HEK293 (cell line): ENCODE measurements around the gene TAC4.
A peak's percentile ranks its signal among the peaks of the same experiment; 100 is the strongest.

Source experiments
- BCL6B ChIP-seq: fragments of 450-650 bp; formaldehyde crosslinking; IDR thresholded peaks from 2 replicates; pipeline ENCODE4 v1.5.1; 2017; ENCODE audit warnings: missing biosample characterization, missing genetic modification characterization
- FEZF1 ChIP-seq: fragments of 450-650 bp; formaldehyde crosslinking; IDR thresholded peaks from 2 replicates; pipeline ENCODE4 v1.5.1; 2016; ENCODE audit warnings: missing biosample characterization, missing genetic modification characterization
- MEIS1 ChIP-seq: sonication (generic); formaldehyde crosslinking; IDR thresholded peaks from 2 replicates; pipeline ENCODE4 v1.8.1; 2022; ENCODE audit warnings: missing genetic modification reagents, mild to moderate bottlenecking, borderline replicate concordance
- PRDM1 ChIP-seq: fragments of 450-650 bp; formaldehyde crosslinking; IDR thresholded peaks from 2 replicates; pipeline ENCODE4; 2016; ENCODE audit warnings: missing biosample characterization, missing genetic modification characterization
- PRDM6 ChIP-seq: fragments of 450-650 bp; formaldehyde crosslinking; IDR thresholded peaks from 2 replicates; pipeline ENCODE4 v1.5.1; 2017; ENCODE audit warnings: missing biosample characterization, missing genetic modification characterization
- SCRT1 ChIP-seq: fragments of 450-650 bp; formaldehyde crosslinking; IDR thresholded peaks from 2 replicates; pipeline ENCODE4 v1.5.1; 2016; ENCODE audit warnings: missing biosample characterization, missing genetic modification characterization, borderline replicate concordance
- SCRT2 ChIP-seq: fragments of 450-650 bp; formaldehyde crosslinking; IDR thresholded peaks from 2 replicates; pipeline ENCODE4 v1.5.1; 2016; ENCODE audit warnings: missing biosample characterization, missing genetic modification characterization
- SP3 ChIP-seq: fragments of 450-650 bp; formaldehyde crosslinking; IDR thresholded peaks from 2 replicates; pipeline ENCODE4 v1.5.1; 2016; ENCODE audit warnings: missing biosample characterization, missing genetic modification characterization
- TCF7L2 ChIP-seq: IDR thresholded peaks from 2 replicates; pipeline ENCODE4 v1.6.1; 2011; ENCODE audit warnings: low read depth, mild to moderate bottlenecking, inconsistent platforms, low read length, moderate library complexity, borderline replicate concordance
- ZBTB49 ChIP-seq: fragments of 450-650 bp; formaldehyde crosslinking; IDR thresholded peaks from 2 replicates; pipeline ENCODE4 v1.5.1; 2016; ENCODE audit warnings: missing biosample characterization, missing genetic modification characterization, low read depth
- ZNF133 ChIP-seq: fragments of 450-650 bp; formaldehyde crosslinking; IDR thresholded peaks from 2 replicates; pipeline ENCODE4 v1.5.1; 2016; ENCODE audit warnings: missing biosample characterization, missing genetic modification characterization
- ZNF157 ChIP-seq: fragments of 450-650 bp; formaldehyde crosslinking; IDR thresholded peaks from 2 replicates; pipeline ENCODE4 v1.5.1; 2016; ENCODE audit warnings: missing biosample characterization, missing genetic modification characterization
- ZNF16 ChIP-seq: fragments of 450-650 bp; formaldehyde crosslinking; IDR thresholded peaks from 2 replicates; pipeline ENCODE4 v1.5.1; 2016; ENCODE audit warnings: low read depth, missing biosample characterization, missing genetic modification characterization
- ZNF184 ChIP-seq: fragments of 450-650 bp; IDR thresholded peaks from 2 replicates; pipeline ENCODE4 v1.5.1; 2018; ENCODE audit warnings: missing biosample characterization, mild to moderate bottlenecking, missing genetic modification characterization
- ZNF211 ChIP-seq: fragments of 450-650 bp; formaldehyde crosslinking; IDR thresholded peaks from 2 replicates; pipeline ENCODE4 v1.5.1; 2016; ENCODE audit warnings: low read depth, missing biosample characterization, missing genetic modification characterization
- ZNF398 ChIP-seq: fragments of 450-650 bp; formaldehyde crosslinking; IDR thresholded peaks from 2 replicates; pipeline ENCODE4 v1.5.1; 2017; ENCODE audit warnings: missing biosample characterization, missing genetic modification characterization
- ZNF426 ChIP-seq: fragments of 450-650 bp; formaldehyde crosslinking; IDR thresholded peaks from 2 replicates; pipeline ENCODE4 v1.5.1; 2017; ENCODE audit warnings: missing biosample characterization, missing genetic modification characterization, mild to moderate bottlenecking, inconsistent platforms, moderate library complexity
- ZNF529 ChIP-seq: fragments of 450-650 bp; formaldehyde crosslinking; IDR thresholded peaks from 2 replicates; pipeline ENCODE4 v1.5.1; 2017; ENCODE audit warnings: missing genetic modification characterization, missing biosample characterization; ENCODE audit not compliant: insufficient replicate concordance
- ZNF580 ChIP-seq: fragments of 450-650 bp; formaldehyde crosslinking; IDR thresholded peaks from 2 replicates; pipeline ENCODE4 v1.5.1; 2016; ENCODE audit warnings: missing biosample characterization, missing genetic modification characterization
- ZNF585B ChIP-seq: fragments of 450-650 bp; formaldehyde crosslinking; IDR thresholded peaks from 2 replicates; pipeline ENCODE4 v1.5.1; 2016; ENCODE audit warnings: missing biosample characterization, missing genetic modification characterization
- ZNF600 ChIP-seq: fragments of 450-650 bp; formaldehyde crosslinking; IDR thresholded peaks from 2 replicates; pipeline ENCODE4 v1.5.1; 2016; ENCODE audit warnings: missing biosample characterization, missing genetic modification characterization
- ZNF626 ChIP-seq: fragments of 450-650 bp; sonication (Bioruptor Pico); formaldehyde crosslinking; IDR thresholded peaks from 2 replicates; pipeline ENCODE4 v1.5.1; 2018; ENCODE audit warnings: missing biosample characterization, missing genetic modification characterization, inconsistent platforms
- ZNF692 ChIP-seq: fragments of 450-650 bp; formaldehyde crosslinking; IDR thresholded peaks from 2 replicates; pipeline ENCODE4 v1.5.1; 2016; ENCODE audit warnings: missing biosample characterization, missing genetic modification characterization
- TF ChIP-seq, protein P1 (sequence below): fragments of 450-650 bp; formaldehyde crosslinking; IDR thresholded peaks from 2 replicates; pipeline ENCODE4 v1.5.0; 2017; ENCODE audit warnings: missing biosample characterization, missing genetic modification characterization, borderline replicate concordance
- TF ChIP-seq, protein P2 (sequence below): fragments of 450-650 bp; formaldehyde crosslinking; IDR thresholded peaks from 2 replicates; pipeline ENCODE4 v1.5.1; 2016; ENCODE audit warnings: missing biosample characterization, missing genetic modification characterization

Gene TAC4

DNA sequence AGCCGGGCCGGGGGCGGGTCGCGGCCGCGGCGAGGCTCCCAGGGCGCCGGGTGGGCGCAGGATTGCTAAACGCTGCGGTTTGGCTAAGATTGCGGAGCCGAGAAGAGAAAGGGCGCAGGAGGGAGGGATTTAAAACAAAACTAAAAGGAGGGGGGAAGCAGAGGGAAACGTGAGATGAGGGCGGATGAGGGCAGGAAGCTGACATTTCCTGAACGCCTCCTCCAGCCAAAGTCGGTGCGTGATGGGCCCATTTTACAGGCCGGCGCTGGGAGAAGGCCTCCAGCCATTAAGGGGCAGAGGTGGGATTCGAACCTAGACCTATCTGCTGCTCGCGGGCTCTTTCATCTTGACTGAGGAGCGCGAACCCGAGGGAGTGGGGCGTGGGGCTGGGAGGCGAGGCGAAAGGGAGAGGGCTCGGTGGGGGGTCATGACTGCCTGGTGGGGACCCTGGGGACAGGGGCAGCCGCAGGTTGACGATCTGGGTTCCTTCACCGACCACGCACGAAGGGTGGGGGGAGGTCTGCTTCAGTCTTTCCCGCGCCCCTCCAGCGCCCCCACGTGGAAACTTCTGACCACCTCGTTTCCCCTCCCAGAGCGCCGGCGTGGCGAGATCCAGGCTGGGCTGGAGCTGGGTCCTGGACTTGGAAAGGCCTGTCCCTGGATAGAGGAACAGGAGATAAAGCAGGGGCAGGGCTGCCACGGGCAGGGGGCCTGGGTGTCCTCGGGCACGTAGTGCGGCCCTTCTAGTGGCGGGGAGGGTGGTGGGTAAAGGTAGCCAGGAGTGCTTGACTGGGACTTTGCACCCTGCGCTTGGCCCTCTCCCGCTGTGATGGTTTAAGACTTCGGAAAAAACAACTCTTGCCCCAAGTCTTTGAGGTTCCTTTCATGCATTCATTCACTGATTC is 3.8 kb upstream of the TAC4 start (continued):
- no peak for TF ChIP-seq BCL6B
- peak; percentile 40; the same call in 1 of the 2 replicates for TF ChIP-seq SCRT2
- no peak for TF ChIP-seq ZNF133
- no peak for TF ChIP-seq ZNF692 (tag by site-specific recombination)
- no peak for TF ChIP-seq SP3 (tag by site-specific recombination)
- no peak for TF ChIP-seq PRDM6 (tag by site-specific recombination)
- TF ChIP-seq ZNF529 (tag by site-specific recombination) = no peak
- TF ChIP-seq ZNF626 (tag by site-specific recombination) = no peak
- peak; percentile 94 for TF ChIP-seq ZNF580 (tag by site-specific recombination)
- TF ChIP-seq, protein P1, sequence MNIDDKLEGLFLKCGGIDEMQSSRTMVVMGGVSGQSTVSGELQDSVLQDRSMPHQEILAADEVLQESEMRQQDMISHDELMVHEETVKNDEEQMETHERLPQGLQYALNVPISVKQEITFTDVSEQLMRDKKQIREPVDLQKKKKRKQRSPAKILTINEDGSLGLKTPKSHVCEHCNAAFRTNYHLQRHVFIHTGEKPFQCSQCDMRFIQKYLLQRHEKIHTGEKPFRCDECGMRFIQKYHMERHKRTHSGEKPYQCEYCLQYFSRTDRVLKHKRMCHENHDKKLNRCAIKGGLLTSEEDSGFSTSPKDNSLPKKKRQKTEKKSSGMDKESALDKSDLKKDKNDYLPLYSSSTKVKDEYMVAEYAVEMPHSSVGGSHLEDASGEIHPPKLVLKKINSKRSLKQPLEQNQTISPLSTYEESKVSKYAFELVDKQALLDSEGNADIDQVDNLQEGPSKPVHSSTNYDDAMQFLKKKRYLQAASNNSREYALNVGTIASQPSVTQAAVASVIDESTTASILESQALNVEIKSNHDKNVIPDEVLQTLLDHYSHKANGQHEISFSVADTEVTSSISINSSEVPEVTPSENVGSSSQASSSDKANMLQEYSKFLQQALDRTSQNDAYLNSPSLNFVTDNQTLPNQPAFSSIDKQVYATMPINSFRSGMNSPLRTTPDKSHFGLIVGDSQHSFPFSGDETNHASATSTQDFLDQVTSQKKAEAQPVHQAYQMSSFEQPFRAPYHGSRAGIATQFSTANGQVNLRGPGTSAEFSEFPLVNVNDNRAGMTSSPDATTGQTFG (tag by site-specific recombination) = no peak
- peak; percentile 79; the same call in 1 of the 2 replicates for TF ChIP-seq TCF7L2
- no peak for TF ChIP-seq ZNF398 (tag by site-specific recombination)
- no peak for TF ChIP-seq MEIS1 (CRISPR knock-in tag)
- TF ChIP-seq ZNF211 (tag by site-specific recombination) = no peak
- TF ChIP-seq ZNF16 = no peak
- no peak for TF ChIP-seq ZNF426 (tag by site-specific recombination)
- TF ChIP-seq ZNF585B (tag by site-specific recombination) = no peak
- TF ChIP-seq, protein P2, sequence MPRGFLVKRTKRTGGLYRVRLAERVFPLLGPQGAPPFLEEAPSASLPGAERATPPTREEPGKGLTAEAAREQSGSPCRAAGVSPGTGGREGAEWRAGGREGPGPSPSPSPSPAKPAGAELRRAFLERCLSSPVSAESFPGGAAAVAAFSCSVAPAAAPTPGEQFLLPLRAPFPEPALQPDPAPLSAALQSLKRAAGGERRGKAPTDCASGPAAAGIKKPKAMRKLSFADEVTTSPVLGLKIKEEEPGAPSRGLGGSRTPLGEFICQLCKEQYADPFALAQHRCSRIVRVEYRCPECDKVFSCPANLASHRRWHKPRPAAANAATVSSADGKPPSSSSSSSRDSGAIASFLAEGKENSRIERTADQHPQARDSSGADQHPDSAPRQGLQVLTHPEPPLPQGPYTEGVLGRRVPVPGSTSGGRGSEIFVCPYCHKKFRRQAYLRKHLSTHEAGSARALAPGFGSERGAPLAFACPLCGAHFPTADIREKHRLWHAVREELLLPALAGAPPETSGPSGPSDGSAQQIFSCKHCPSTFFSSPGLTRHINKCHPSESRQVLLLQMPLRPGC (tag by site-specific recombination) = no peak
- no peak for TF ChIP-seq ZNF184 (tag by site-specific recombination)
- TF ChIP-seq ZNF600 (tag by site-specific recombination) = peak; percentile 66; the same call in 1 of the 2 replicates
- TF ChIP-seq FEZF1 (tag by site-specific recombination) = no peak
- no peak for TF ChIP-seq ZNF157
- no peak for TF ChIP-seq SCRT1
- no peak for TF ChIP-seq PRDM1 (tag by site-specific recombination)
- TF ChIP-seq ZBTB49 (tag by site-specific recombination) = no peak
